Umbilical cord (tissue), 2 donors: ENCODE data around the gene TMPRSS11E. TPM values are rescaled to one million over a fixed set of nuclear protein-coding genes. Genes with fewer than 3 reads are reported as not detected.
A peak's percentile ranks its signal among the peaks of the same experiment; 100 is the strongest.
"Not testable (repeated sequence)": the region's sequence is repeated elsewhere in the genome, so short reads cannot be mapped to it uniquely, and the experiment has no call there.

Experiments used
- DNase-seq: peaks from one replicate; pipeline ENCODE4 v3.0.0-alpha.2; 2015; ENCODE audit warnings: low spot score
- total RNA-seq: library from RNA; depleted of rRNA; stranded (reverse); fragments of >200 nt; gene quantifications from one replicate; pipeline ENCODE4 v1.2.3, GENCODE V29; 2014; ENCODE audit warnings: low replicate concordance; ENCODE audit not compliant: insufficient read depth

Gene TMPRSS11E, protein sequence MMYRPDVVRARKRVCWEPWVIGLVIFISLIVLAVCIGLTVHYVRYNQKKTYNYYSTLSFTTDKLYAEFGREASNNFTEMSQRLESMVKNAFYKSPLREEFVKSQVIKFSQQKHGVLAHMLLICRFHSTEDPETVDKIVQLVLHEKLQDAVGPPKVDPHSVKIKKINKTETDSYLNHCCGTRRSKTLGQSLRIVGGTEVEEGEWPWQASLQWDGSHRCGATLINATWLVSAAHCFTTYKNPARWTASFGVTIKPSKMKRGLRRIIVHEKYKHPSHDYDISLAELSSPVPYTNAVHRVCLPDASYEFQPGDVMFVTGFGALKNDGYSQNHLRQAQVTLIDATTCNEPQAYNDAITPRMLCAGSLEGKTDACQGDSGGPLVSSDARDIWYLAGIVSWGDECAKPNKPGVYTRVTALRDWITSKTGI
- total RNA-seq, result 5.8 TPM

DNA sequence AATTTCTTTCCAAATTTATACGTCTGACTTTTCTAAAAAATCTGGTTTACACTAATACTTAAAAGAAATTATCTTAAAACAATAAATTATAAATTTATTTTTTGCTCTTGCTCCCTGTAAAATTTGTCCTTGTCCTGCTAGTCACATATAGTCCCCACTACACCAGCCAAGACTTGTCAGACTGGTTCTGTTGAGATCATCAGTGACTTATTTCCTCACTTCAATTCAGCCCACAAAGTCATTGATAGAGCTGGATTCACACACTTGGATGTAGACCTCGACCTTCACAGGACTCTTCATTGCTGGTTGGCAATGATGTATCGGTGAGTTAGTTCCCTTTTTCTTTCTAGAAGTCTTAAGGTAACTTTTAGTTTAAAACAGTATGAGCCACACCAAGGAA is at the start of gene TMPRSS11E:
TMPRSS11E (plus strand) TSS at position 263 of the 400 bp plus-strand sequence; CDS start at position 313, 50 bp downstream.
- no peak for DNase-seq

DNA sequence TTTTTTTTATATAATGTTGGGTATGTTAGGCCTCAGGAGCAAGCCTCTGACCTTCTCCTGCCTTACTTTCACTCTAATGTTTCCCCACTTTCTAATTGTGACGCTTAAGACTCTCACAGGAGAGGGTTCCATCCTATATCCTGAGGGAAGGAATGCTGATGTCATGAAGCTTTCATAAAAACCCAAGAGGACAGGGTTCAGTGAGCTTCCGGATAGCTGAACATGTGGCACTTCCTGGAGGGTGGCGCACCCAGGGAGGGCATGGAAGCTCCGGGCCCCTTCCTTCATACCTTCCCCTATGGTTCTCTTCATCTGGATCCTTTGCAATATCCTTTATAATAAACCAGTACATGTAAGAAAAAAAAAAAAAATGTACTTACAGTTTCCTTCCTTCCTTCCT is 48.0 kb upstream of the TMPRSS11E start:
- DNase-seq, result no peak

DNA sequence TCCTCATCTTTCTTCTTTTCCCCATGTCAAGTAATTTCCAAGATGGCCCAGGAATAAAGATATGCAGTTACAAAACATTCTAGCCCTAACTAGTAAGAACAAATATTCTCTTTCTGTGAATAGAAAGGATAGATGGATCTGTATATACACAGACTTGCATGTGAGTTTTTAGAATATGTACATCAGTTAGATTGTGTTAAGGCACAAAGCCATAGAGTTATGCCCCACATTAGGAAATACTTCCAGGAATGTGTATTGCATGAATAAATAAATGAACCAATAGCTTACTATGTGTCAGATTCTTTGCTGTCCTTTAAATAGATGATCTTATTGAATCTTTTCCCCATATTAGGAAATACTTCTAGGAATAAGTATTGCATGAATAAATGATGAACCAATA is 46.0 kb upstream of the TMPRSS11E start:
- DNase-seq, result no peak

DNA sequence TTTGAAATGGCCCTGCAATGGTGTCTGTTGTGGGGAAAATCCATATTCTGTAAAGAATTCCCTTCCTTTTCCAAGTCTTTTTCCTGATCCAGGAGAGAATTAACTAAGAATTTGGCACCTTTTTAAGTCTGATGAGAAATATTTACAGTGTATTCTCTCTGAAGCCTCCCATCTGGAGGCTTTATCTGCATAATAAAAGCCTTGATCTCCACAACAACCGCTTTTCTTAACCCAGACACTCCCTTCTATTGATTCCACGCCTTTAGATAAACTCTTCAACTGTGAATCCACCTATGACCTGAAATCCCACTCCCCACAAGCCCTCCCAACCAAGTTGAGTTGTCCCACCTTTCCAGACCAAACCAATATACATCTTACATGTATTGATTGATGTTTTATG is 43.1 kb upstream of the TMPRSS11E start:
- DNase-seq, result no peak

DNA sequence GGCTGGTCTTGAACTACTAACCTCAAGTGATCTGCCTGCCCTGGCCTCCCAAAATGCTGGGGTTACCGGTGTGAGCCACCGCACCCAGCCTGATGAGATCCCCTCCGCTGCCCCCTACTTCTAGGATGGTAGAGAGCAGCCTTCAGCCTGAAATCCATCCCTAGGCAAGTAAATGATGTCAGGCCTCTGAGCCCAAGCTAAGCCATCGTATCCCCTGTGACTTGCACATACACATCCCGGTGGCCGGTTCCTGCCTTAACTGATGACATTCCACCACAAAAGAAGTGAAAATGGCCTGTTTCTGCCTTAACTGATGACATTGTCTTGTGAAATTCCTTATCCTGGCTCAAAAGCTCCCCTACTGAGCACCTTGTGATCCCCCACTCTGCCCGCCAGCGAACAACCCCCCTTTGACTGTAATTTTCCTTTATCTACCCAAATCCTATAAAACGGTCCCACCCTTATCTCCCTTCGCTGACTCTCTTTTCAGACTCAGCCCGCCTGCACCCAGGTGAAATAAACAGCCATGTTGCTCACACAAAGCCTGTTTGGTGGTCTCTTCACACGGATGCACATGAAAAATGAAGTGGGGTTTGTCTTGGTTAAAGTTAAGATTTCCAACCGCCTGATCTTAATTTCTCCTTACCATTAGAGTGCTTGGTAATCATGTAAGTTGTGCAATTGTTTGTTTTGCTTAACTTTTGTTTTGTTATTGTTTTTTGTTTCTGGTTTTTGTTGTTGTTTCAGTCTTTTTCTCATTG is 41.4 kb upstream of the TMPRSS11E start:
- not testable (repeated sequence) for DNase-seq

DNA sequence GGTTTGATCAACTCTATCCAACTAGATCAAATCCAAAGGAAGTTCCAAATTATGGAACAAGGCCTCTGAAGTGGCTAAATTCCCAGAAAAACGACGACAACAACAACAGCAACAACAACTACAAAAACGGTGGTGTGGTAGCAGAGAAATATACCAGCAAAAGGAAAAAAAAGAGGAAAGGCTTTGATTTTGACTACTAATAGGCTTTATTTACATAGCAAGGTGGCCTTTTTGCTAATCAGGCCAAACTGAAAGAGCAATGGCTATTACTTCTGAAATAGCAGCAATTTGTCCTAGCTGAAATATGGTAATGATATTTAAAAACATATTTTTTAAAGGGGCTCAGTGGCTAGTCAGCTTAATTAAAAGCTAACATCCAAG is 40.8 kb upstream of the TMPRSS11E start:
- DNase-seq, result no peak

DNA sequence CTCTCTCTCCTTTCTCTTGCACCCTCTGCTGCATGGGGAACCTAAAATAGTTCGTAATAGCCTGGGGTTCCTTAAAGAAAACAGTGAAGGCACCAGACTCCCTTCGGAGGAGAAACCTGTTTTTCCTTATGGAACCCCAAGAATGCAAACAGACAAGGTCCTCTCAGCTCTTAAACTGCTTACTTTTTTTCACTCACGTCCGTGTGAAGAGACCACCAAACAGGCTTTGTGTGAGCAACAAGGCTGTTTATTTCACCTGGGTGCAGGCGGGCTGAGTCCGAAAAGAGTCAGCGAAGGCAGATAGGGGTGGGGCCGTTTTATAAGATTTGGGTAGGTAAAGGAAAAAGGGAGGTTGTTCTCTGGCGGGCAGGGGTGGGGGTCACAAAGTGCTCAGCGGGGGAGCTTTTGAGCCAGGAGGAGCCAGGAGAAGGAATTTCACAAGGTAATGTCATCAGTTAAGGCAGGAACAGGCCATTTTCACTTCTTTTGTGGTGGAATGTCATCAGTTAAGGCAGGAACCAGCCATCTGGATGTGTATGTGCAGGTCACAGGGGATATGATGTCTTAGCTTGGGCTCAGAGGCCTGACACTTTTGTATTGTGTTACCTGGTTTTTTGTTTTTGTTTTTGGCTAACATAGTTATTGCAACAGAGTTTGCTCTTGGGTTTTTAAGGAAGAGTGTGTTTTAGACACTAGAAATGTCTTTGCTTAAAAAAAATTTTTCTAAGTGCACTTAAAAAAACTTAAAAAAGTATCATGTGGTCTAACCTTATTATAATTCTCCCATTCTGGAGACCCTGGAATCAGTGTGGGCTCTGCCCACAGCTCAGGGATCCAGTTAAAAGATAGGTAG is 40.0 kb upstream of the TMPRSS11E start:
- DNase-seq, result peak; percentile 7

DNA sequence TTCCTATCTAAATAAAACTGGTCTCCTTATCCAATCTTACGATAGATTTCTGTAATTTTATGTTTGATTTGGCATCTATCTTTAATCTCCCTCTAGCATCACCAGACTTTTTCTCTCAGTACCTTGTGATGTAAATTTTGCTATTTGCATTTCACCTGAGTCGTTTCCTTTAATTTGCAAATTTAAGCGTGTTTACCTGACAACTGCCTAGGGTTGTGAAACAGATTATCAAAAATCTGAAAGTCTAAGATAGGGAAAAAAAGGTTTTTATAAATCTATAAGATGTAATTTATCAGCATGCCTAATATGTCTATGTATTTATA is 39.4 kb upstream of the TMPRSS11E start:
- DNase-seq, result no peak

DNA sequence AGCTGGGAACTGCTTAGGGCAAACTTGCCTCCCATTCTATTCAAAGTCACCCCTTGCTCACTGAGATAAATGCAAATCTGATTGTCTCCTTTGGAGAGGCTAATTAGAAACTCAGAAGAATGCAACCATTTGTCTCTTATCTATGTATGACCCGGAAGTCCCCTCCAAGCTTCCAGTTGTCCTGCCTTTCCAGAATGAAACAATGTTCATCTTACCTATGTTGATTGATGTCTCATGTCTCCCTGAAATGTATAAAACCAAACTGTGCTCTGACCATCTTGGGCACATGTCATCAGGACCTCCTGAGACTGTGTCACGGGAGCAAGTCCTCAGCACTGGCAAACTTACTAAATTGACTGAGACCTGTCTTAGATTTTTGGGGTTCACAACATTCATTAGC is 37.1 kb upstream of the TMPRSS11E start:
- no peak for DNase-seq

DNA sequence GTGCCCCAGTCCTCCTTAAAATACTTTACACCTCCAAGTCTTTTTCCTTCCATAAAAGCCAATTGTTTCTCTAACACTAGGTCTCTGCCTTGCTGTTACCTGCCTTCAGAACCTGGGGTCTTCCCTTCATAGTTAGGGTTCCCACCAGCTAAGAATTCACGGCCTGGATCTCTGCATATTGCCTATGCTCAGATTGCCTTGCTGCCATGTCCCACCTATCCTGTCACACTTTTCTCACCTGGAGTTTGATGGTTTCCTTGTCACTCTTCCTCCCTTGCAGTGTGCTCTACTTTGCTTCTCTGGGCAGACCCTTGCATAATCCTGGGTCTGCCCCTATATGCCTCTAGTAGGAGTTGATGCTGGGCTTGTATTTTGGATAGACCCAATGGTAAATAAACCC is 36.6 kb upstream of the TMPRSS11E start:
- no peak for DNase-seq

DNA sequence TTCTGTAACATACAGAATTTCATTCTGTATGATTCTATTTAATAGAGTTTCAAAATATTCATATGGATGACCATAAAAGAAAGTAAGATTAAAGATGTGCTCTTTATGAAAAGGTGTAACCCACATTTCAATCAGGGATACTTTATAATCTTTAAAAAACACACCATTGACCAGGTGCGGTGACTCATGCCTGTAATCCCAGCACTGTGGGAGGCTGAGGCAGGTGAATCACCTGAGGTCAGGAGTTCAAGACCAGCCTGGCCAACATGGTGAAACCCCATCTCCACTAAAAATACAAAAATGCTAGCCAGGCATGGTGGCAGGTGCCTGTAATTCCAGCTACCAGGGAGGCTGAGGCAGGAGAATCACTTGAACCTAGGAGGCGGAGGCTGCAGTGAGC is 35.2 kb upstream of the TMPRSS11E start:
- DNase-seq, result not testable (repeated sequence)

DNA sequence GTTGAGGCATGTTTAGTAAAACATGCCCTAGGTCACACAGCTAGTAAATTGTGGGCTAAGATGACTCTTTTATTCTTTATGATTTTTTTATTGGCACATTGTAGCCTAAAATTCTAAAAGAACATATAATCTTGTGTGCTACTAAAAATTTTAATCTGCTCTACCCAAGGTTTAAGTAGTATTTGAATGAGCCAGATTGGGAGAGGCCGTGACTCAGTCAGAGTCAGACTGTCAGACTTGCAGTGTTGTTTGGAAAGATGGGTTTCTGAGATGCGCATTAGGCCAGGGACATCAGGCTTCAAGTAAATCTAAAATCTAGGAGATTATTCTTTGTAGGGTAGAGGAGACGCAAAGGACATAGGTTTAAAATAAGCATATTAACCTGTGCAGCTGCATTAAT is 30.7 kb upstream of the TMPRSS11E start:
- peak; percentile 14 for DNase-seq

DNA sequence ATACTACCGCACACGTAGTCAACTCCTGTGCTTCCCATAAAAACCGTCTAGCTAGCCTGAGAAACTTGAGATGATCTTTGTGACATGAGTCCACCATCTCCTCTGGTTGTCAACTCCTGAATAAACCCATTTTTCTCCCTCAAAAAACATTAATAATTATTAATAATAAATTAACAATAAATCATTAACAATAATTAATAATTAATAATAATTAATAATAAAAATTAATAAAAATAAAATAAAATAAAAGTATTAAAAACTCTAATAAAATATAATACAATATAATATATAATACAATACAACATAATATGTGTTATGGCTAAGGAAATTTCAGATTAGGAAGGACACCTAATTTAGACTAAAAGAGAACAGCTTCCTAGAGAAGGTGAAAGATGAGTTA is 20.7 kb upstream of the TMPRSS11E start:
- no peak for DNase-seq

DNA sequence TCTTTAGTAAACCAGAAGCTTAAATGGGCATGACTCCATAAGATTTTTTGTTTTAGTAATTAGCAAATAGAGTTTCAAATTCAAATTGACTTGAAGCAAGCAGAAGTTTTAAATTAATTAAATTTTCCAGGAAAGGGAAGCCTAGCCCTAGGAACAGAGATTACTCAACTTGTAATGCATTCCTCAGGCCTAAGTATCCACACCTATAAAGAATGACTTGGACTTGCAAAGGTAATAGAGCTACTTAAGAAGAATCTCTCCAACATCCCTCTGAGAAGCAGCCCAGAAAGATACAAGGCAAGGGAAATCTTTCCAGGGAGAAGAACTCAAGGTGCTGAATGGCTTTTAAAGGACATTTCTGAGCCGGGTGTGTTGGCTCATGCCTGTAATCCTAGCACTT is 16.9 kb upstream of the TMPRSS11E start:
- DNase-seq, result no peak

DNA sequence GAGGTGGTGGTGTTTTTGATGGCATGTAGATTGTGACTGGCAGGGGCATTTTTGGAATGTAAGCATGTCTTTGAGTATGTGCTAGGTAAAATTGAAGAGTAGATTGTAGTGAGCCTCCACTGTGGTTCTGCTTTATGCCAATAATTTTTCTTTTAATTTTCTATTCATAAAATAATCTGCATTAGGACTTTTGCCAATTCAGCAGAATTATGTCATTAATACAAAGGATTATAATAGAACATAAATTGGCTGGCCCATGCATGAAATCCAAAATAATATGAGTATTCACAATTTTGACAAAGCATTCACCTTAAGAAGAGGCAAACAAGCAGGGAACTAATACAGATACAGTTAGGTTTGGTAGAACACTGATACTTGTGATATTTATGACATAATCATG is 14.9 kb upstream of the TMPRSS11E start:
- DNase-seq, result no peak

DNA sequence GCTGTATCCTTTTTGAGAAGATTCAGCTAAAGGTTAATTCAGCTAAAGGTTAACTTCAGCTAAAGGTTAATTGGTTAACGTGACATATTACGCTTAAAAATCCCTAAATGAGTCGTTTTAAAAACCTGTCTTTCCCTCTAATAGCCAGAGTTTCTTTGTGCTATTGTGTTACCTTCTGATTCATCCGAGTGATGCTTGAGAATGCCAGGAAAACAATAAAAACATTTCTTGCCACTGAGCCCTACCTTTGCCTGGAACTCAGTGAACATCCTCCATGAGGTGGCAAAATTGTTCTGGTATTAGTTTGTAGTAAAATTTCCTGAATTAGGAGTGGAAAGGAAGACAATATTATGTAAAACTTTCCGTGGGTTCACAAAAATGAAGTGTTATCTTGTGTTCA is 13.7 kb upstream of the TMPRSS11E start:
- DNase-seq, result no peak

DNA sequence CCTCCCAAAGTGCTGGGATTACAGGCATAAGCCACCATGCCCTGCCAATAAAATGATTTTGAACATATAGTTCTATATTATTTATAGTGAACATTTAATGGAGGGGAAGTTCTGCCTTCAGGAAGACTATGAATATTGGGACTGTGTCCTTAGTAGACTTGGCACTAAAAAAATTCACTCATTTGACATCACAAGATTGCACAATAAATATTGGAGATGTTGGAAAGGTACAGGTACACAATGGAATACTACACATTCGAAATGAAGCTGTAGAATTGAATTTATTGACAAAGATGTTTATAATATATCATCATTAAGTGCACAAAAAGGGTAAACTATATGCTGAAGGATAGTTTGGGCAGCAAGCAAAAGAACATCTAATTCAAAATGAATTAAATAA is 13.0 kb upstream of the TMPRSS11E start:
- no peak for DNase-seq

DNA sequence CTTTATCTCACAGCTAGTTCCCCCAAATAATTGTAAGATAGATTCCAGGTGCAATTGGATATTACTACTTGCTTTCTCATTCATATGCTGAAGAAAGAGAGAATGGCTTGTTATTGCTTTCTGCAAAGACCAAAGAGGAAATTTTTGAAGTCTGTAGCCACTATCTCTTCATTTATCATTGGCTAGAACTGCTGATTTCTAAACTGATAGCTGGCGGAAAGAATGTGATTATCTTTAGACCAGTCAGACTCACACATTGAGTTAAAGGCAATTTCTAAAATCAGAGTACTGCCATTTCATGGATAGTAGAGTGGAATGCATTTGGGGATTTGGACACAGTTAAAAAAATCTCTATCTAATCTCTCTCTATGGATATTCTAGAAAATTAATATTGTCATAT is 12.4 kb upstream of the TMPRSS11E start:
- no peak for DNase-seq

DNA sequence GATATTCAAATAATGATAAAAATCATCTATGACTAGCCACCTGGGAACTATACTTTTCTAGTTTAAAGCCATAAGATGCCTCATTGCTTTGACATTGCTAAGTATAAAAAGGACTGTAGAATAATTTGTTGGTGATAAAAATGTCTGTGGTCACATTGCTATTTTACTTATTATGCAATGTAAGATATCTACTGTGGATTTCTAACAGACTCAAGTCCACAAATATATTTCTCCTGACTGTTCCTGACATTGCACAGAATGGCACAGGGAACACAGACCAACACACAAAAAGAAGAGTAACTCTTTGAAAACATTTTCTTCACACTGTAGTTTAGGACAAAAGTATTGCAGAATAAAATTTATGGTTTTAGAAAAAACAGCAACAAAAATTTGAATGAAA is 2.2 kb upstream of the TMPRSS11E start:
- no peak for DNase-seq

DNA sequence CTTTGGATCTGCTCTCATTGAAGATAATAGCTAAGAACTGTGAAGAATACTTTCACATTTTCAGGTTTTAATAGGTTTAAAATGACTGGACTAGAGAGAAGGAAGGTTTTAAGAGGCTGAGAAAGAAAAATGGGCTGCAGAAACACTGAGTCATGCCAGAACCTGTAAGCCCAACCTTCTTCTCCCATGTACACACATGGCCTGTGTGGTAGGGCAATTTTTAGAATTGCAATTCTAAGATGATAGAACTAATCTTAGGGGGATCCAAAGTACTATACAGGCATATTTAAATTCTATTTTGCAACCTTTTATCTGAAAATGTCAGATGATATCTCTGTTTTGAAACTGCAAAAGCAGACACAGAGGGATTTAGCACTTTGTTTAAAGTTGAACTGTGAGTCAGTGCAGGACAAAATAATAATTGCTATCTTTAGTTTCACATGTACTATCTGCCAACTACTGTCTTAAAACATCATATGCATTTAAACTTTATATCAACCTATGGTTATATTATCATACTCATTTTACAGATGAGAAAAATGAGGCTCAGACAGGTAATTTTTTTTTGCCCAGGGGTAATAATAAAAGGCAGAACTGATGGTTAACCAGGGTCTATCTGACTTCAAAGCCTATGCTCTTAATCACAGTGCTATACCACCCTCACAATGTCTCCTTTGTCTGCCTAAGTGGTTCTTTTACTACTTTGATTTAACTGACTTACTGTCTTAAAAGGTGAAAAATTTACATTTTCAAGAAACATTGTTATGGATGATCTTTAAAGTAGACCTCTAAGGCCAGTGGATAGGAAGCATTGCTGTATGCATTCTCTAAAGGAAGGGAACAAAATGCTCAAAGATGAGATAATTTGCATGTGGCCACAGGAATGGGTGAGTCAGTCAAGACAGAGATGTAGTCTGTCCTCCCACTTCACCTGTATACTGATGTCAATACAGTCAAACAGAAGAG is 4.3 kb downstream of the TMPRSS11E start:
- DNase-seq, result peak; percentile 64

DNA sequence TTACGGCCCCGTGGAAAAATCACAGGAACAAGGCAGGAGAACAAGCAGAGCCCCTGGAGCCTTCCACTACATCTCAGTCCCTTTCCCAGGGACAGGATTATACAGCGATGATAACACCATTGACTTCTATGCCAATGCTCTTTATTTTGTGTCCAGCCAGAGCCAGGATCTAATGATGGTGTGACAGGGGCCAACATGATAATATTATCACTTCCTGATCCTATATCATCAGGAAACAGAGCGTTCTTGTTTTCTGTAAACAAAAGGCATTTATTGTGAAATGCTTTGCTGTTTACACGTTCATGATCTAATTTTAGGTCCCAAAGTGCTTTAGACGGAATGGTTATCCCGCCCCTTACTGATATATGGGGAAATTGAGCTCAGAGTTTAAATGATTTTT is 12.8 kb downstream of the TMPRSS11E start:
- no peak for DNase-seq
